ENCODE data around the gene PRKACA.

PRKACA gene

GRCh38 chr19:14117668-14118164, at the start of gene PRKACA:
Gene PRKACA (minus strand): TSS chr19:14117762. CDS start chr19:14117547, 215 bp downstream.
- peak; percentile 91 to 98 for DNase-seq (ENCODE audit: low read depth in 2 of 2)

- DNase-seq (ENCODE audit: low read depth in 2 of 2): no peak
Observed at GRCh38 chr19:14166999-14167575, 49.5 kb upstream of the PRKACA start.

DNA sequence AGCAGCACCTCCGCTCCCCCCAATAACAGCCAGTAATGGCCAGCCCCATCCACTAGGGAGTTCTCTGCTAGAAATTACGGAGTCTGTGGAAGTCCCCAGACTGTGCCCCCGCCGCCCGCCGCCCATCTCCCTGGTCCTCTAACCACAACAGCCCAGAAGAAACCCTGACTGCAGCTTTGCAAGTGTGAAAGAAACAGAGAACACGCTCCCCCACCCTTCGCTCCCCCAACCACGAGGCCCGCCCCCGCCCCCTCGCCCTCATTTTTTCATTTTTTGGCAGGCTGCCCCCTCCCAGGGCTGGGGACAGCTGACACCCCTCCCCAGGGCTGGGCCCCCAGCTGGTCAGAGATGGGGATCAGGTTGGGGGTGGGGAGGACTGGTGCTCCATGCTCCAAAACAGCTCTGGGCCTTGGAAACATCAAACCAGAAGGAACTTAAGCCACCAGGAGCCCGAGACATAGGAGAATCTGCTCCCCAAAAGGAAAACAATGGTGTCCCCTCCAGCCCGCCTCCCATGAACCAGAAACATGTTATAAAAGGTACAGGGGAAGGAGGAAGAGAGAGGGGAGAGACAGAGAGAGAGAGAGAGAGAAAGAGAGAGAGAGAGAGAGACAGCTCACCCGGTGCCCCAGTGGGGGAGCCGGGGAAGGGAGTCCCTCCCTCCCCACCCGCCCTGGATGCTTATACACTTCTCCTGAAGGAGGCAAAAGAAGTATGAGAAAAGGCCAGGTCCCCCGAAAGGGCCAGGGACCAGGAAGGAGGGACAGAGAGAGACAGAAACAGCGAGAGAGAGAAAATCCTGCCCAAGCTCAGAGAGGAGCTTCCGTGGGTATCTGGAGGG, 48.6 kb upstream of the PRKACA start:
- no peak for DNase-seq (ENCODE audit: low read depth in 2 of 2)

DNA sequence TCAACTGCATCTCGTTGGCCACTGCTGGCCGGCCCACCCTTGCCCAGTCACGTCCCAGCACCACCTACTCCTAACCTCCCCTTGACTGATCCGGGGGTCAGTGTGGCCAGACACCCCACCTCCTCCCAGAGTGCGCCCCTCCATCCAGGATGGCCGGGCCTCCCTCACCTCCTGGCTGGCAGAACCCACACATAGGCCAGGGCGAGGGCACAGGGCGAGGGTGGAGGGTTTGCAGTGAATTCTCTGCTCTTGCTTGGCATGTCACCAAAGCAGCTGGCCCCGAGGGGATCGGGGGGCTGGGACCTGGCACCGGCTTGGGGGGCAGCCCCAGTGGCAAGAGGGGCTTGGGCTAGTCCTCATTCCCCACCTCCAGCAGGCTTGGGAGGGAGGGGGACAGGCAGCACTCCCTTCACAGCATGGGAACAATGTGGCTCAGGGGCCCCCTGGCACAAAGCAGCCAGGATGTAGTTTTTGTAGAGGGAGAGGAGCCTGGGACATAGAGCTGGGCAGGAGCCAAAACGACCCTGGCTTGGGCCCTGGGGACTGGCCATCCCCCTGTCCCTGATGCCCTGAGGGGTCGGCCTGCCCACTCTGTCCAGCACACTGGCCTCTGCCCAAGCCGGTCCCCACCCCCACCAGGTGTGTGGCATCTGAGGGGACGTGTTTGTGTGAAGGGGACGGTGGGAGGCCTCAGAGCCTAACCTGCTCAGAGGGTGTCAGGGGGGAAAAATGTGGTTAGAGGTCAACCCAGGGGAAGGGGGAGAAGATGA, 47.3 kb upstream of the PRKACA start:
- no peak for DNase-seq (ENCODE audit: low read depth in 2 of 2)

DNA sequence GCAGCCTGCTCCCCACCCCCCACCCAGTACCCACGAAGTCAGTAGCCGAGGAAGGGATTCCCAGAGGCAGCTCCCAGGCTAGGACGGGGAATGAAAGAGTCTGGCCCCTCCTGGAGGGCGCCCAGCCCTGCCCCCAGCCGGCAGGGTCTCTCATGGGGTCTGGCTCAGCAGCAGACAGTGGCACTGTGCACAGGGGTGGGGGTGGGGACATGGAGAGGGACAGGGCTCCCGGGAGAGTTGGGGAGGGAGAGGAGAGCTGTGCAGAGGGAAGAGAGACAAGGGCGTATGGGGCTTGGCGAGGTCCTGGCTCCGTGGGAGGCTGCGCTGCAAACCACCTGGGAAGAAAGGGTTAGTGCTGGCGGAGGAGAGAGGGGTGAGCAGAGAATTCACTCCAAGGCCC, 46.5 kb upstream of the PRKACA start:
- no peak for DNase-seq (ENCODE audit: low read depth in 2 of 2)

DNA sequence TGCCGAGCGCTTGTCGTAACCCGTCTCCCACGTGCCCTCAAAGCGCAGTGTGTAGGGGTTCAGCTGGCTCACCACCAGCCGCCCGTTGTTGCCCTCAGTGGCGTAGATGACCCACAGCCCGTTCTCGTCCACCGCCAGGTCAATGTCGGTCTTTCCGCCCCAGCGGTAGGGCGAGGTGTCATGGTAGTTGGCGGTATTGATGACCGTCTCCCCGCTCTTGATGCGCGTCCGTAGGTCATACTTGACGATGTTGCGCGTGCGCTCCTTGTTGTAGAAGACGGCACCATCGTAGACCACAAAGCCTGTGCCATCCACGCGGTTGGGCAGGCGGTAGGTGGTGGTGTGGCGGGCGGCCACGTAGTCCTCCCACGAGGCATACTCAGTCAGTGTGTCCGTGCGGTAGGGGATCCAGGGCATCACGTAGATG, 45.3 kb upstream of the PRKACA start:
- DNase-seq (ENCODE audit: low read depth in 2 of 2): no peak

- no peak for DNase-seq (ENCODE audit: low read depth in 2 of 2)
Observed at GRCh38 chr19:14161305-14161704, 43.7 kb upstream of the PRKACA start.

DNA sequence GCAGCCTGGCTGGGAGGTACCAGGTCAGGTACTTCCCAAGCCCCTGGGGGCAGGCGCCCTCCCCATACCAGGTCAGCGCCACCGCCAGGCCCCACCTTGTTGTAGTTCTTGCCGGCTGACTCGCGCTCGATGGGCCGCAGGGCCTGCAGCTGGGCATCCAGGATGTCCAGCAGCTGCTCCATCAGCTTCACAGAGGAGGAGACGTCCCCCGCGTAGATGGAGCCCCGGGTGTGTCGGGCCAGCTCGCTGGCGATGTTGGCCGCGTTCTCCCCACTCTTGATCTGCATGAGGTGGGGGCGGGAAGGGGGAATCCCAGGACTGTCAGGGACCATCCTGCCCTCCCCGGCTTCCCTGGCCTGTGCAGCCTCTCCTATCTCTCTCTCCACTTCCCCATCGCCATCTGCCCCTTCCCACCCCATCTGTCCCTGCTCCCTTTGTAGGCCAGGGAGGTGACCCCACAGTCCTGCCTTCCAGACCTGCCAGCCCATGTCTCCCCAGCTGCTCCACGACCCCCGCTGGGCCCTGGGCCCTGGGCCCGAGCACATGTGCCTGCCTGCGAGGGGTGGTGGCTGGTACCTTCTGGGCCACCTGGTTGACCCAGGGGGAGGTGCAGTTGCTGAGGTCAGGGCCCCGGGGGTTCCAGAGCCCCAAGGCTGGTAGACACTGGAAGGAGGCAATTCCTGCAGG, 42.6 kb upstream of the PRKACA start:
- no peak for DNase-seq (ENCODE audit: low read depth in 2 of 2)

DNA sequence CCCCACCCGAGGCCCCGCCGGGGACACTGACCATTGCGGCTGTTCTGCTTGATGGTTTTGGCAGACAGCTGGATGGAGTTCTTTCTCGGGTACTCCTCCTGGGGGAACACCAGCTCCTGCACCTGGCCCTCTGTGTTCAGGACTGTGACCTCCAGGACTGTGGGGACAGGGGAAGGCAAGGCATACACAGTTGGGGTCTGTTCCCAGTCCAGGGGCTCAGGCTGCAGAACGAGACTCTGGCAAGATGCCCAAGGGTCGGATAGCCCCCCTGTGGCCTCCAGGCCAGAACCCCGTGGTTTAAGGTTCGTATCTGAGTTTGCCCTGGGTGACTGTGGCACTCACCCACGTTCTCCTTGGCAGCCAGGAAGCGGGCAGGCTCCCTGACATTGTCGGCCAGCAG, 41.5 kb upstream of the PRKACA start:
- no peak for DNase-seq (ENCODE audit: low read depth in 2 of 2)

DNA sequence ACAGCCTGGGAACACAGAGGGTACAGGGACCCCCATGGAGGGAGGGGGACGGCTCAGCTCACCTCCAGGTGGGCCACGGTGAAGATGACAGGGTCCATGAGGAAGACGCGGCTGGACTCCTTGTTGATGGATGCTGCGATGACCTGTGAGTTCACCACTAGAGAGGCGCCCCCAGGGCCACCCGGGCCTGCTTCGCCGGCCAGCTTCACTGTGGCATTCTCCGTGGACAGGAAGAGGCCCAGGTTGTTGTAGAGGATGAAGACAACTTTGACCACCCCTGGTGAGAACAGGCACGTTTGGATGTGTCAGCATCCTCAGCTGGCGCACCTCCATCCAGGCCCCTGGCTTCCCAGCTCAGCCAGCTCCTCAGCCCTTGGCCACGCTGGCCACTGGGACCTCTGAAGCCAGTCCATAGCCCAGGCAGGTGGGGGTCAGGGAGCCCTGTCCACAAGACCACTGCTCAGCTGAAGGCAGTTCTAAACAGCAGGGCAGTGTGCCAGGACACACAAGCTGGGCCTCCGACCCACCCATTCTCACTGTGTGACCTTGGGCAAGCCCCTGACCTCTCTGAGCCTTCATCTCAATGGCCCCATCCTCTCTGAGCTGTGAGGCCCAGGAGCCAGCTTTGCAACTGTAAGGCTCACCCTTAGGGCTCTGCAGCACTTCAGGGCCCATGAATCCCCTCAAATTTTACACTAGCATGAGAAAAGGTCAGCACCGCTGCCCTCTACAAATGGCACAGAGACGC, 40.9 kb upstream of the PRKACA start:
- no peak for DNase-seq (ENCODE audit: low read depth in 2 of 2)

GRCh38 chr19:14156971-14157717, 39.6 kb upstream of the PRKACA start:
- no peak for DNase-seq (ENCODE audit: low read depth in 2 of 2)

DNA sequence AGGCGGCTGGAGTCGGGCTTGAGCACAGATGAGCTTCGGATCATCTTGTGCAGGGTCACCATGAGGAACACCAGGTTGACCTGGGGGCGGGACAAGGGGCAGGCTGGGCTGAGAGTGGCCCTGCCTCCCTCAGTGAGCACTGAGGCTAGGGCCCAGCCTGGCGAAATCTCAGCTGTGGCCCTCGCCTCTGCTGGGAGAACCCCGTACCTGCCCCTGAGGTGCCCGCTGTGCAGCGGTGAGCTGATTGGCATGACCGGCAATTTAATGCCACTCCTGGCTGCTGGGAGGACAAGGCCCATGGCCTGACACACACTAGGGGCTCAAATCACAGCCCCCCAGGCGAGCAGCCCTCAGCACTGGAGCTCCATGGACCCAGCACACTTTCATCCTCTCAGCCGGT, 38.6 kb upstream of the PRKACA start:
- no peak for DNase-seq (ENCODE audit: low read depth in 2 of 2)

- no peak for DNase-seq (ENCODE audit: low read depth in 2 of 2)
Observed at GRCh38 chr19:14155371-14155770, 37.8 kb upstream of the PRKACA start.

- no peak for DNase-seq (ENCODE audit: low read depth in 2 of 2)
Observed at GRCh38 chr19:14152713-14153112, 35.2 kb upstream of the PRKACA start.

DNA sequence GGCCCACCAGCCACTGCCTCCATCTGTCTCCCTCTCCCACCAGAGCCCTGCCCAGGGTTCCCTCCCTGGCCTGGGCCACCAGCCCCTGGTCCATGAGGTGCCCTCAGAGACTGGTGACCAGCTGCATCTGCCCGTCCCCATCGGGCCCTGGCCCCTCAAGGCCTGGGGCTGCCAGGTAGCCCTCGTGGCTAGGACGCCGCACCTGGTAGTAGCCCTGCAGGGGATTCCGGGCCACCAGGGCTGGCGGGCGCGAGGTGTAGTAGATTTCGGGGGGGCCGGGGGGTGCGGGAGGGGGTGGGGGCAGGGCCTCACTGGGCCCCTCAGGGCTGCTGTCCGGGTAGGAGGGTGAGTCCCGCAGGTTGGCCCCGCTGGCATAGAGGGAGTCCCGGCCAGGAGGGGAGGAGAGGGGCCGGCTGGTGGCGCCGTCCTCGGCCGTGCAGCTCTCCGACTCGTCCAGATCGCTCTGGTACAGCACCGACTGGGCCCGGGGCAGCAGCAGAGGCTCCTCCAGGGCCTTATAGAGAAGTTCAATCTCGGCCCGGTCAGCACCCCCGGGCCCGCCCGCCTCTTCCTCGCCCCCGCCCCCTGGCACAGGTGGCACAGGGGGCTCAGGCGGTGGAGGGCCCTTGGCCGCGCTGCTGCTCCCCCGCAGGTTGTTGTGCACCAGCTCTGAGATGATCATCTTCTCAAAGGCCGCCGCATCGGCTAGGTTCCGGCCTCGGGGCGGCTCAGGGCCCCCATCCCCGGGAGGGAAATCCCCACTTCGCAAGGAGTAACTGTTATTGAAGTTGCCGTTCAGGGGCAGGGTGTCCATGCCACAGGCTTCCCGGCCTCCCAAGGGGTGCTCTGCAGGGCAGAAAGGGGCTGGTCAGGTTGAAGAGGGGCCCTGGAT, 33.5 kb upstream of the PRKACA start:
- DNase-seq (ENCODE audit: low read depth in 2 of 2): no peak

DNA sequence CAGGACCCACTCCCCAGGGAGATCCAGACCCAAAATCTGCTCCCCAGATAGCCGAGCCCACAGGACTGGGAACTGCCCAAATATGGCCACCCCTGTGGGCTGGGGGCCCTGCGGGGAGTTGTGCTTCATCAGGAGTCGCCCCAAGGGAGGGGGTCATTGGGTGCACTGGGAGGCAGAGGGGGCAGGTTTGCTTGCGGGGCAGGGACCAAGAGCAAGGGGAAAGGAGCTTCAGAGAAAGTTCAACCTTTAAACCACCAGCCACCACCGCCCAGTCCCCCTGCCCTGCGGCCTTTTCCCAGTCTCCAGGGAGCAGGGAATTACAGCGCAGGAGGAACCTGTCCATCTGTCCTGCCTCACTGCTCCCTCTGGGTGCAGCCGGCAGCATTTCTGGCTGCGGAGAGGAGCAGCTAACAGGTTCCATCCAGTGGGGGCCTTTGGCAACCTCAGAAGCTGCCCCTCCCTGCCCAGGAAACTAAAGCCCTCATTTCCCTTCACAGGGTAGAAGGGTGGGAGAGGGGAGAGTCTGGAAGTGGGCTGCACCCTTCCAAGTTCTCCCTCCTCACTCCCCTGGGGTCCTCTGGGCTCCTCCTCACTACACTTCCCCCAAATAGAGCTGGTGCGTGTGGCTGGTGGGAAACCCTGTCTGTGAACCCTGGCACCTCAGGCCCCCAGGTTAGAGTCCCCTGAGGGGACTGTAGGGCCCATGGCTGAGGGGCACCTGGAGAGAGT, 32.6 kb upstream of the PRKACA start:
- no peak for DNase-seq (ENCODE audit: low read depth in 2 of 2)

DNA sequence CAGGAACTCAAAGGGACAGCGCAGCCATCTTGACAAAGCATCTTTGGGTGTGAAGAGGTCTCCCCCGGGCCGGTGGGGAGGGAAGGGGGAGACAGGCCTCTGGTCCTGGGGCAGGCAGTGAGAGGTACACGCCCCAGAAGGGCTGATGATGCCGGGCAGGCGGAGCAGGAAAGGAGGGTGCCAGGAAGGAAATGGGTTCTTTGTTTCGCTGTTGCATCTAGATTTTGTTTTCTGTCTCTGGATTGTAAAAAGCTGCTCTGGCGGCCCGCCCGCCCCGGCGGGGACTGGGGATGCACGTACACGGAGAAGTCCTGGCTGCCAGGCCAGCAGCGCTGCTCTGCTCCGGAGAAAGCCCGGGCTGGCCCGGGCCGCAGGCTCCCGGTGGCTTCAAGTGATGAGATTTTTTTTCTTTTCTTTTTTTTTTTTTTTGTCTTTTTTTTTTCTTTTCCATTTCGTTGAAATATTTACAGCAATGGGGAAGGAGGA, 32.0 kb upstream of the PRKACA start:
- DNase-seq (ENCODE audit: low read depth in 2 of 2): peak in 1 of 2 donors; percentile 25

DNA sequence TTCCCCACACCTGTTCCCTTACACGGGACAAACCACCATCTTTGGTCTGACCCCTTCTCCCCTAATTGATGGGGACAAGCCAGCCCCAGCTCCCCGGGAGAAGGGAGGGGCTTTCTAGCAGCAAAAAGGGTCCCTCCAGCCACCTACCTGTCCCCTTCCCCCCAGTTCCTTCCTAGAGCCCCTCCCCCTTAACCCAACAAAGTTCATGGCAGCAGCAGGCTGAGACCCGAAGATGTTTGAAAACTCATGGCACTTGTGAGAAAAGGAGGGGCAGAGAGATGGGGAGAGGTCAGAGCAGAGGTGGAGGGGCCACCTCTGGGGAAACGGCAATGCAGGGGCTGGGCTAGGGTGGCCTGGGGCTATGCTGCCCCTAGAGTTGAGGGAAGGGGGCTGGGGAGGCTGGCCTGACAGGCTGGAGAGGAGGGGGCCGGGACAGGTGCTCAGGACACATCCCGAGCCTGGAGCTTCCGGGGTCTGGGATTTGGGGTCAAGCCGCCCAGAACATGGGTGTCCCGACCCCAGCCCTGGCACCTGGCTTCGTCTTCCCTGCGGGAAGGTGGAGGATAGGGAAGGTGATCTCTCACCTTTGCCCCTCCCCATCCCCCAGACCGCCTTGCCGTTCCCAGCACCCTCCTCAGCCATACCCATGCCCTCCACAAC, 31.3 kb upstream of the PRKACA start:
- no peak for DNase-seq (ENCODE audit: low read depth in 2 of 2)
